ENCODE measurements around the gene QARS1. TPM values are rescaled to one million over a fixed set of nuclear protein-coding genes. Genes with fewer than 3 reads are reported as not detected.

Gene QARS1
- total and polyA plus RNA-seq, 2 experiments from 2014 or later = 173 to 373 TPM

GRCh38 chr3:49093853-49094767, 10.4 kb downstream of the QARS1 start, which contains the start of gene QRICH1:
TSS of gene QRICH1 (minus strand) at chr3:49094071. CDS start at chr3:49077017, 17,054 bp downstream.
- Histone ChIP-seq H3K4me1 (ENCODE audit: insufficient read depth) (peaks cover 10% of the 10 kb centered on the region), H3K27ac (ENCODE audit: low read depth) (peak within 1 kb of the TSS; percentile 99), H3K9me2 (ENCODE audit: insufficient read depth) (no peaks in the 10 kb centered on the region), H3F3A (replicated peaks; ENCODE audit: low read depth) (peaks cover 23% of the 10 kb centered on the region), H3K79me2 (replicated peaks; ENCODE audit: insufficient read depth) (peaks cover 41% of the 10 kb centered on the region), H2AFZ (peak within 1 kb of the TSS; percentile 85; the same call in 1 of the 2 replicates), H3K36me3 (ENCODE audit: insufficient read depth) (peaks cover 10% of the 10 kb centered on the region; the same call in 1 of the 2 replicates), H3K27me3 (ENCODE audit: insufficient read depth) (no peaks in the 10 kb centered on the region), H4K20me1 (replicated peaks; ENCODE audit: insufficient read depth) (peaks cover 34% of the 10 kb centered on the region), H3K4me2 (peak within 1 kb of the TSS; percentile 83), H3K4me3 (peak within 1 kb of the TSS; percentile 80)
- peaks cover 11% of the 10 kb centered on the region; the same call in 2 of the 3 replicates for H3K4me1 Mint-ChIP-seq
- H3K27ac Mint-ChIP-seq = peak within 1 kb of the TSS; percentile 99
- H3K4me3 Mint-ChIP-seq = peak within 1 kb of the TSS; percentile 92
- H3K27me3 Mint-ChIP-seq (ENCODE audit: insufficient read depth, low read depth, poor library complexity) = peaks cover 17% of the 10 kb centered on the region
- peak; percentile 99 for DNase-seq (ENCODE audit: low spot score)
- no peak for TF ChIP-seq NANOG (IDR thresholded peaks at IDR 0.05; ENCODE audit: borderline replicate concordance)
- TF ChIP-seq STAT1 (IDR thresholded peaks at IDR 0.05; ENCODE audit: unreplicated experiment) = no peak
- no peak for TF ChIP-seq ZNF462 (CRISPR knock-in tag; IDR thresholded peaks at IDR 0.05)
- TF ChIP-seq EZH2phosphoT487 (IDR thresholded peaks at IDR 0.05; ENCODE audit: unreplicated experiment) = no peak
- peak; percentile 27; the same call in 1 of the 2 replicates for TF ChIP-seq ETS1 (IDR thresholded peaks at IDR 0.05)
- TF ChIP-seq CTCF (conservative IDR thresholded peaks at IDR 0.05; ENCODE audit: low read depth in 2 of 2) = peak; percentile 54 to 57
- peak; percentile 72 for TF ChIP-seq POLR2AphosphoS5 (IDR thresholded peaks at IDR 0.05; ENCODE audit: low read depth)
- TF ChIP-seq JUNB (IDR thresholded peaks at IDR 0.05; ENCODE audit: unreplicated experiment) = no peak
- no peak for TF ChIP-seq ZNF114 (CRISPR knock-in tag; IDR thresholded peaks at IDR 0.05)
- TF ChIP-seq ZNF331 (CRISPR knock-in tag; IDR thresholded peaks at IDR 0.05; ENCODE audit: low read depth) = no peak
- no peak for TF ChIP-seq EZH2 (IDR thresholded peaks at IDR 0.05; ENCODE audit: low read depth, unreplicated experiment)
- TF ChIP-seq CREB1 (CRISPR knock-in tag; IDR thresholded peaks at IDR 0.05; ENCODE audit: low read depth) = 0 out of 2 replicates have a peak, but pooled peaks have one; percentile 4
- ATAC-seq = peak; percentile 81
- peaks cover 49% of the 10 kb centered on the region for H3K36me3 Mint-ChIP-seq (ENCODE audit: low read depth)
- H3K9me3 Mint-ChIP-seq = no peaks in the 10 kb centered on the region
